ENCODE data around the gene CAMK2G. TPM values are rescaled to one million over a fixed set of nuclear protein-coding genes. Genes with fewer than 3 reads are reported as not detected.

The CAMK2G gene
- polyA plus RNA-seq, 1 of the 3 experiments (the other 2 are of a cell fraction), result 41.4 TPM

DNA sequence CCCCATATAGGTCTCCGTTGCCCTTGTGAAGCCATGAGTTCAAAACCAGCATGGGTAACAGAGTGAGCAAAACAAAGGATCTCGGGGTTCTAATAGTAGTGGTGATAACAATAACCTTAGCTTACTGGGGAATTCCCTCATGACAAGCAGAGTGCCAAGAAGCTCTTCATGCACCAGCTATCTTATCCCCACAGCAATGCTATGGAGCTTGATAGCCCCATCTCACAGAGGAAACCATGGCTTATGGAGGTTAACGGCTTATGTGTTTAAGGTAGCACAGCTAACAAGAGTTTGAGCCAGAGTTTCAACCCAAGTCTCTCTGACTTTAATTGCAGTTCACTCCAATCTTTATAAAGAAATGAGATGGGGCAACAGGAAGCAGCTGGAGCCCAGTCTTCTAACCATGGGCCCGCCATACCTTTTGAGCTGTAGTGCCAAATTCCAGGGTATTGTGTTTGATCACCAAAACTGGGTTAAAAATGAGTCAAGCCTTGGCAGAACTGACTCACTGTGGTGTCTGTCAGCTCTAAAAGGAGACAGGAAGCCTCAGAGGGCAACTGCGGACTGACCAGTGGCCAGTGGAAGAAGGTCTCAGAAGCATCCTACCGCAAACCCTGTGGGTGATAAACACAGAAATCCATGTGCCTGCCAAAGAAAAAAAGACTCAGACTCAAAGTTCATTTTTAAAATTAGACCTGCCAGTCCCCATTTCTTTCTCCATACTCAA lies 20.1 kb upstream of the CAMK2G start (continued):
- TF ChIP-seq, protein P1, sequence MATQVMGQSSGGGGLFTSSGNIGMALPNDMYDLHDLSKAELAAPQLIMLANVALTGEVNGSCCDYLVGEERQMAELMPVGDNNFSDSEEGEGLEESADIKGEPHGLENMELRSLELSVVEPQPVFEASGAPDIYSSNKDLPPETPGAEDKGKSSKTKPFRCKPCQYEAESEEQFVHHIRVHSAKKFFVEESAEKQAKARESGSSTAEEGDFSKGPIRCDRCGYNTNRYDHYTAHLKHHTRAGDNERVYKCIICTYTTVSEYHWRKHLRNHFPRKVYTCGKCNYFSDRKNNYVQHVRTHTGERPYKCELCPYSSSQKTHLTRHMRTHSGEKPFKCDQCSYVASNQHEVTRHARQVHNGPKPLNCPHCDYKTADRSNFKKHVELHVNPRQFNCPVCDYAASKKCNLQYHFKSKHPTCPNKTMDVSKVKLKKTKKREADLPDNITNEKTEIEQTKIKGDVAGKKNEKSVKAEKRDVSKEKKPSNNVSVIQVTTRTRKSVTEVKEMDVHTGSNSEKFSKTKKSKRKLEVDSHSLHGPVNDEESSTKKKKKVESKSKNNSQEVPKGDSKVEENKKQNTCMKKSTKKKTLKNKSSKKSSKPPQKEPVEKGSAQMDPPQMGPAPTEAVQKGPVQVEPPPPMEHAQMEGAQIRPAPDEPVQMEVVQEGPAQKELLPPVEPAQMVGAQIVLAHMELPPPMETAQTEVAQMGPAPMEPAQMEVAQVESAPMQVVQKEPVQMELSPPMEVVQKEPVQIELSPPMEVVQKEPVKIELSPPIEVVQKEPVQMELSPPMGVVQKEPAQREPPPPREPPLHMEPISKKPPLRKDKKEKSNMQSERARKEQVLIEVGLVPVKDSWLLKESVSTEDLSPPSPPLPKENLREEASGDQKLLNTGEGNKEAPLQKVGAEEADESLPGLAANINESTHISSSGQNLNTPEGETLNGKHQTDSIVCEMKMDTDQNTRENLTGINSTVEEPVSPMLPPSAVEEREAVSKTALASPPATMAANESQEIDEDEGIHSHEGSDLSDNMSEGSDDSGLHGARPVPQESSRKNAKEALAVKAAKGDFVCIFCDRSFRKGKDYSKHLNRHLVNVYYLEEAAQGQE (IDR thresholded peaks at IDR 0.05; ENCODE audit: low read depth, low read length), result peak; percentile 54; the same call in 1 of the 2 replicates
- peak; percentile 96 for TF ChIP-seq FOSL2 (IDR thresholded peaks at IDR 0.05; ENCODE audit: borderline replicate concordance, low read depth)
- TF ChIP-seq, protein P2, sequence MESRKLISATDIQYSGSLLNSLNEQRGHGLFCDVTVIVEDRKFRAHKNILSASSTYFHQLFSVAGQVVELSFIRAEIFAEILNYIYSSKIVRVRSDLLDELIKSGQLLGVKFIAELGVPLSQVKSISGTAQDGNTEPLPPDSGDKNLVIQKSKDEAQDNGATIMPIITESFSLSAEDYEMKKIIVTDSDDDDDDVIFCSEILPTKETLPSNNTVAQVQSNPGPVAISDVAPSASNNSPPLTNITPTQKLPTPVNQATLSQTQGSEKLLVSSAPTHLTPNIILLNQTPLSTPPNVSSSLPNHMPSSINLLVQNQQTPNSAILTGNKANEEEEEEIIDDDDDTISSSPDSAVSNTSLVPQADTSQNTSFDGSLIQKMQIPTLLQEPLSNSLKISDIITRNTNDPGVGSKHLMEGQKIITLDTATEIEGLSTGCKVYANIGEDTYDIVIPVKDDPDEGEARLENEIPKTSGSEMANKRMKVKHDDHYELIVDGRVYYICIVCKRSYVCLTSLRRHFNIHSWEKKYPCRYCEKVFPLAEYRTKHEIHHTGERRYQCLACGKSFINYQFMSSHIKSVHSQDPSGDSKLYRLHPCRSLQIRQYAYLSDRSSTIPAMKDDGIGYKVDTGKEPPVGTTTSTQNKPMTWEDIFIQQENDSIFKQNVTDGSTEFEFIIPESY (IDR thresholded peaks at IDR 0.05; ENCODE audit: borderline replicate concordance, low read depth), result peak; percentile 73; the same call in 1 of the 2 replicates
- no peak for TF ChIP-seq CHD2 (IDR thresholded peaks at IDR 0.05; ENCODE audit: low read length, partially characterized antibody)
- no peak for TF ChIP-seq RCOR1 (IDR thresholded peaks at IDR 0.05; ENCODE audit: low read length)
- TF ChIP-seq NRF1 (IDR thresholded peaks at IDR 0.05; ENCODE audit: low read depth, low read length), result no peak
- peak; percentile 93 for TF ChIP-seq JUND (IDR thresholded peaks at IDR 0.05)
- no peak for TF ChIP-seq FOXJ3 (CRISPR knock-in tag; IDR thresholded peaks at IDR 0.05)

DNA sequence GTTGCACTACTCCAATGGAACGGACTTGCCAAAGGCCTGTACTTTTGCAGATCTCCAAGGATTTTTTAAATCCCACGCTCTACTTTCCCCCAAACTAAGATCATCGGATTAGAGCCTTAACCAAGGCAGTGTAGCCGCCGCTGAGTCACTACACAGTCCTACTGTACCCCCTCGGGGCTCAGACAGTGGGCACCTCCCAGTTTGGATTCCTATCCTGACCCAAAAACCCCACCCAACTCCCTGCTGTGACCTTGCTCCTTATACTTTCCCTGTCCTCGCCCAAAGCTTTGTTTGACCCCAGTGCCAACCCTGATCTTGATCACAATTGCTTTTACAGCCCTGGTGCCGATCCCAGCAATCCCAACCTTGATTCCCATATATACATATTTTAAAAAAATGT lies 19.1 kb upstream of the CAMK2G start:
- Histone ChIP-seq H3K4me2 (no peak overlapping the region), H3K9me2 (no peaks in the 10 kb centered on the region), H3K27ac (ENCODE audit: low read depth in 2 of 2, low read length in 1 of 2) (no peak overlapping the region), H3K9ac (no peak overlapping the region), H3K9me3 (no peaks in the 10 kb centered on the region), H3K27me3 (ENCODE audit: insufficient read depth) (no peaks in the 10 kb centered on the region), H3K79me2 (ENCODE audit: insufficient read depth) (no peaks in the 10 kb centered on the region), H3K36me3 (replicated peaks in 1 of 2; ENCODE audit: control insufficient read depth in 1 of 2, insufficient read depth in 2 of 2, low read length in 1 of 2) (no peaks in the 10 kb centered on the region), H2AFZ (ENCODE audit: low read depth) (no peak overlapping the region), H4K20me1 (ENCODE audit: insufficient read depth) (no peaks in the 10 kb centered on the region), H3K4me3 (ENCODE audit: low read depth in 2 of 2, low read length in 1 of 2) (no peak overlapping the region), H3F3A (replicated peaks; ENCODE audit: insufficient read depth) (peaks cover 22% of the 10 kb centered on the region), H3K4me1 (ENCODE audit: control insufficient read depth in 1 of 2, insufficient read depth in 2 of 2, low read depth in 1 of 2, low read length in 1 of 2) (peaks cover 3 to 8% of the 10 kb centered on the region in 2 experiments; a peak in 3 of 4 replicates)
- POLR2A ChIA-PET, result no interaction called here
- 83% methylated on average over 8 of the region's 8 CpGs for WGBS (ENCODE audit: low lambda C conversion rate)
- CTCF ChIA-PET, result interaction anchor here (1.4 to 26.9 kb wide), 5 partner anchors 7 to 188 kb away, joined by 3 to 472 read pairs (median 9); no protein-coding TSS in a partner anchor
- DNase-seq, result no peak
- TF ChIP-seq SMC3 (IDR thresholded peaks at IDR 0.05; ENCODE audit: low read depth, low read length) (no peak), ELF1 (IDR thresholded peaks at IDR 0.05) (no peak), CHD2 (IDR thresholded peaks at IDR 0.05; ENCODE audit: low read length, partially characterized antibody) (no peak)
- TF ChIP-seq, protein P3, sequence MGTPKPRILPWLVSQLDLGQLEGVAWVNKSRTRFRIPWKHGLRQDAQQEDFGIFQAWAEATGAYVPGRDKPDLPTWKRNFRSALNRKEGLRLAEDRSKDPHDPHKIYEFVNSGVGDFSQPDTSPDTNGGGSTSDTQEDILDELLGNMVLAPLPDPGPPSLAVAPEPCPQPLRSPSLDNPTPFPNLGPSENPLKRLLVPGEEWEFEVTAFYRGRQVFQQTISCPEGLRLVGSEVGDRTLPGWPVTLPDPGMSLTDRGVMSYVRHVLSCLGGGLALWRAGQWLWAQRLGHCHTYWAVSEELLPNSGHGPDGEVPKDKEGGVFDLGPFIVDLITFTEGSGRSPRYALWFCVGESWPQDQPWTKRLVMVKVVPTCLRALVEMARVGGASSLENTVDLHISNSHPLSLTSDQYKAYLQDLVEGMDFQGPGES (IDR thresholded peaks at IDR 0.05; ENCODE audit: low read depth, low read length), result no peak
- TF ChIP-seq, protein P4, sequence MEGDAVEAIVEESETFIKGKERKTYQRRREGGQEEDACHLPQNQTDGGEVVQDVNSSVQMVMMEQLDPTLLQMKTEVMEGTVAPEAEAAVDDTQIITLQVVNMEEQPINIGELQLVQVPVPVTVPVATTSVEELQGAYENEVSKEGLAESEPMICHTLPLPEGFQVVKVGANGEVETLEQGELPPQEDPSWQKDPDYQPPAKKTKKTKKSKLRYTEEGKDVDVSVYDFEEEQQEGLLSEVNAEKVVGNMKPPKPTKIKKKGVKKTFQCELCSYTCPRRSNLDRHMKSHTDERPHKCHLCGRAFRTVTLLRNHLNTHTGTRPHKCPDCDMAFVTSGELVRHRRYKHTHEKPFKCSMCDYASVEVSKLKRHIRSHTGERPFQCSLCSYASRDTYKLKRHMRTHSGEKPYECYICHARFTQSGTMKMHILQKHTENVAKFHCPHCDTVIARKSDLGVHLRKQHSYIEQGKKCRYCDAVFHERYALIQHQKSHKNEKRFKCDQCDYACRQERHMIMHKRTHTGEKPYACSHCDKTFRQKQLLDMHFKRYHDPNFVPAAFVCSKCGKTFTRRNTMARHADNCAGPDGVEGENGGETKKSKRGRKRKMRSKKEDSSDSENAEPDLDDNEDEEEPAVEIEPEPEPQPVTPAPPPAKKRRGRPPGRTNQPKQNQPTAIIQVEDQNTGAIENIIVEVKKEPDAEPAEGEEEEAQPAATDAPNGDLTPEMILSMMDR (IDR thresholded peaks at IDR 0.05), result no peak
